HG03439 (cell line): ENCODE results near the gene NPRL2.
"Not testable (repeated sequence)": the region's sequence is repeated elsewhere in the genome, so short reads cannot be mapped to it uniquely, and the experiment has no call there.

Experiments used
- ATAC-seq: cut with Tn5 transposase; IDR thresholded peaks from one replicate; pipeline ENCODE4 v1.9.1; 2021; ENCODE audit warnings: mild to moderate bottlenecking, moderate library complexity; ENCODE audit not compliant: unreplicated experiment

Gene NPRL2

DNA sequence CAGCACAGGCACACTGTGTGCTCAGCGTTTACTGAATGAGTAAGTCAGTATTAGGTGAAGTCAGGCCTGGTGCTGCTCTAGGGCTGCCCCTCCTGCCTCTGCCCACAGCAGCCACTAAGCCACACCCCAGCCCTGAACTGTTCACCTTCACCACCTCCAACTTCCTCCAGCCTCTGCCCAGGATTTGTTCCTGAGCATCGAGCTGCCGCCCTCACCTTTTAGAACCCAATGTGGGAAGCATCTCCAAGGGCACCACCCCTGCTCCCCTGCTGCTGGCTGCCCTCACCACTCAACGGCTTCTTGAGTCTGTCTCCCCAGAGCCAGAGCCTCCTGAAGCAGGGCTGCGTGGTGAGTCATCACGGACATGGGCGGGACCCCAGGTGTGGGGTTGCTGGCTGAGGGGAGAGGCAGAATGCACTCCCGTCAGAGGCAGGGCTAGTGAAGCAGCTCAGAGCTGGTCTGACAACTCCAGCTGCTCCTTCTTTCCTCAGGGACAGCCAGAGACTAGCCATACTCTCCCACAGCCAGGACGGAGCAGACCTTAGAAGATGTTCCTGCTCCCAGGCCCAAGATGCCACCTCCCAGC lies 33.8 kb downstream of the NPRL2 start:
- no peak for ATAC-seq

DNA sequence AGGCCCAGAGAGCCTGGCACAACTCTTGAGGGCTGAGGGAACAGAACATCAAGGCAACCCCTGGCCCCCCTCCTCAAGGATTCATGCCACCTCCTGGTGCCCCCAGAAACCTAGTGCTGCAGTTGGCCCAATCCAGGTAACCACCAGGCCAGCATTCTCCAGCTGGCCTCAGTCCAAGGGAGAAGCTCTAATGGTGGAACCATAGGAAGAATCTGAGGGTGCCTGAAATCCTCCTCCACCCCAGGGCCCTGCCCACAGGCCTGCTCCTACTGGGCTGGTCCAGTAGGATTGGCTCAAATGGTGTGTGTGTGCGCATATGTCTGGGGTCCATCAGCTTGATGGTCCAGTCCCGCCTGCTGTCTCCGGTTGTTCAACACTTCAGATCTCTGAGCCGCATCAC lies 35.8 kb downstream of the NPRL2 start:
- no peak for ATAC-seq

DNA sequence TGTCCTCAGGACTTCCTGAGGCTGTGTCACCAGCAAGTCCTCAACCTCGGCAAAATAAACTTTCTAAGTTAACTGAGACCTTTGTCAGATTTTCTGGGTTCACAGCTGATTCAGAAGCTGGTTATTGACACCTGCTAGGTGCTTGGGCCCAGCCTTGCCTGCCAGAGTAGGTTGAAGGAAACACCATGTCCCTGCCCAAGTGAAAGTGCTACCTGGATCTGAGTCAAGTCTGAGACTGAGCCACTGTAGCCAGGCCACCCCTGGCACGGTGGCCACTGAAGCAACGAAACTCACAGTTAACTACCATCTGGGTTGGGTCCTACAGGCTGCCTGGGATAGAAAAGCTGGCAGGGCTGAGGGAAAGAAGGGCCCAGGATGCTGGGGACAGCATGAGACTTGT lies 36.2 kb downstream of the NPRL2 start:
- no peak for ATAC-seq

DNA sequence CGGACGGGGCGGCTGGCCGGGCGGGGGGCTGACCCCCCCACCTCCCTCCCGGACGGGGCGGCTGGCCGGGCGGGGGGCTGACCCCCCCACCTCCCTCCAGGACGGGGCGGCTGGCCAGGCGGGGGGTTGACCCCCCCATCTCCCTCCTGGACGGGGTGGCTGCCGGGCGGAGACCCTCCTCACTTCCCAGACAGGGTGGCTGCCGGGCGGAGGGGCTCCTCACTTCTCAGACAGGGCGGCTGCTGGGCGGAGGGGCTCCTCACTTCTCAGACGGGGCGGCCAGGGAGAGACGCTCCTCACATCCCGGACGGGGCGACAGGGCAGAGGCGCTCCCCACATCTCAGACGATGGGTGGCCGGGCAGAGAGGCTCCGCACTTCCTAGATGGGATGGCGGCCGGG lies 38.5 kb downstream of the NPRL2 start:
- ATAC-seq = not testable (repeated sequence)

DNA sequence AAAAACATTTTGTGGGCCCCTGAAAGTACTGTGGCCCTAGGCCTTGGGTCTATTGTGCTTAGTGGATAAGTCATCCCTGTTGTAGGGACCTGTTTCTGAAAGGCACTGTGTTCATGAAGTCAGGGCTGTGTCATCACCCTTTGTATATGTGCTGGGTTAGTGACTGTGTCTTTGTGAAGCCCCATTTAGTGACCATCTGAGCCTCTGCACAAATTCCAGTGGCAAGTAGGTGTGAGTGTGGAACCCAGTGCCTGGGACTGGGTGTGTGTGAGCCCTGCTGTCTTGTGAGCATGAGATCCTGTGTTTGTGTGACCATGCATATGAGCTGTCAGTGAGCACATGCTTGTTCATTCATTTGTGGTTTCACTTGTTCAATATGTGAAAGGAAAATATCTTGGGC lies 46.0 kb downstream of the NPRL2 start:
- no peak for ATAC-seq

DNA sequence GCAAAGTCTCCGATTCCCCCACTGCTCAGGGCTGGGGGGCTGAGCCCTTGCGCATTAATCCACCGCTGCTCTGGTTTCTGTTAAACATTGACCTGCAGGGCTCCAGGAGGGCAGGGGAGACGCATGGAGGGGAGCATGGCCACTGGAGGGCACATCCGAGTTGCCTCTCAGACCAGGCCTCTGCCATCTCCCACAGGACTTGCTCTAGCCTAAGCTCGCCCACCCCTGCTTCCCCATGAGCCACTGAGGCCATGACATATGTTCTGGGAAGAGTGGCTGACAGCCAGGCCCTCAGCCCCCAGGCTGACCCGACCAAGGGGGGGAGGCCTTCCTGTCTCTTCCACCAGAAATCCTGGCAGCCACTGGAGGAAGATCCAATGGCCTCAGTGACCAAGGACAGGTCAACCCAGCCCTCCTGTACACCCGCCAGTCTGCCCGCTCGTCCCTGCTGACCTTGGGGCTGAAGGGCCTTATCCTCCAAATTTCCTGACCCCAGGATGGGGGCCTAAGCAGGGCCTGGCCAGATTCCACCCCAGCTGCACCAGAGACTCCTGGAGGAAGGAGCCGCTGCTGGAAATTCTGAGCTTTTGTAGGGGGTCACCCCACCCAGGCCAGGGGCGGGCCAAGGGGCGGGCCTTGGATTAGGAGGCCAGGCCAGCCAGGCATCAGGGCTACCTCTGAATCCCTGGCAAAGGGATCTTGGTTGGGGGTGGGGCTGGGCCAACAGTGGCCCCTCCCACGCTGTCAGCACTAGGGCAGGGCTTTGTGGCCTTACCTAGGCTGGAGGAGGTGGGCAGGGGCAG lies 47.4 kb downstream of the NPRL2 start, which contains the start of gene HYAL1:
HYAL1 (minus strand) TSS at position 562 of the 803 bp plus-strand sequence. CDS start 618 bp downstream, outside the sequence.
- no peak for ATAC-seq

DNA sequence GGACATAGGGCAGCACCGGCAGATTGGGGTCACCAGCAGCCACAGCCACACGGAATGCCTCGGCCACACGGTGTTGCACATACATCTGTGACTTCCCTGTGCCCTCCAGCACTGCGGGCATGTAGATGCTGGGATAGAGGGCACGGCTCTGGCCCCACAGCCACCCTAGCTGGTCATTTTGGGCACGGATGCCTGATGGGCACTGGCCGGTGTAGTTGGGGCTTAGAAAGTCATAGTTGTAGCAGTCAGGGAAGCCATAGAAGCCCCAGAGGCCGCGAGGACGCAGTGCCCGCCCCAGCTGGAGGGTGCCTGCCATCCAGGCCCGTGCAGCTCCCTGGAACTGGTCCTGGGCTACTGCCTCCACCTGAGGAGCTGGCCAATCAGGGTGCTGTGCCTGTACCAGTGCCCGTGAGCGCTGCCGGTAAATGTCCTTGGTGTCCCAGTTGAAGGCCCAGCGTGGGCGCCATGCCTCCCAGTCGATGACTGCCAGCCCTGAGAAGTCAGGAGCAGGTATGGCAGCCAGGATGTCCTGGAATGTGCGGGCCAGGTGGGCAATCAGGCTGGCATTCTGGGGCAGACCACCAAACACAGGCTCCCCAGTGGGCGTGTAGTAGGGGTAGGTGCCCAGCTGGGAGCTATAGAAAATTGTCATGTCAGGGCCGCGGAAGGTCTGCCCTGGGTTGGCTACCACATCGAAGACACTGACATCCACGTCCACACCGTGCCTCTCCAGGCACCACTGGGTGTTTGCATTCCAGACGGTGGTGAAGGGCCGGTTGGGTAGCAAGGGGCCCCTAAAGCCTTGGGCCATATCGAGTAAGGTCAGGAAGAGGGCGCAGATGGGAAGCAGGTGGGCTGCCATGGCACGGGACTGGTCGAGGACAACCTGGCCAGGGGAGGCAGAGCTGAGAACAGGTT lies 48.2 kb downstream of the NPRL2 start:
- no peak for ATAC-seq

DNA sequence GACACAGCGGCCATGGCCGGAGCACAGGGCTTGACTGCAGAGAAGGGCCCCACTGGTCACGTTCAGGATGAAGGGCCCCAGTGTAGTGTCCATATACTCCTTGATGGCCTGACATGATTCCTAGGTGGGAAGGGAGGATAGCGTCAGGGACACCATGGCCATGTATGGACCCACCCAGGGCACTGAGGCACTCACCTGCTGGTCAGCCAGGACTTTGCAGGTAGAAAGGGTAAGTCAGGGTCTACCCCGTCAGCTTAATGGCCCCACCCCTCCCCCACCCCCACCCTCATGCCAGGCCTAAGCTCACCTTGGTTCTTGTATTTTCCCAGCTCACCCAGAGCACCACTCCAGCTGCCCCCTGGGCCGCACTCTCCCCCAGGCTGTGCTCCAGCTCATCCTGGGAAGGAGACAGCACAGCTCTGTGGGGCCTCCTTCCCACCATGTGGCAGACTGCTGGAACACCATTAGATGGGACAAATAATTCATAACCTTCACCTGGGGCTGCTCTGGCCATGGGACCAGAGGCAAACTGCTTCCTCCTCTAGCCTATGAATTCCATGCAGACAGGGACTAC lies 49.8 kb downstream of the NPRL2 start:
- ATAC-seq = no peak

DNA sequence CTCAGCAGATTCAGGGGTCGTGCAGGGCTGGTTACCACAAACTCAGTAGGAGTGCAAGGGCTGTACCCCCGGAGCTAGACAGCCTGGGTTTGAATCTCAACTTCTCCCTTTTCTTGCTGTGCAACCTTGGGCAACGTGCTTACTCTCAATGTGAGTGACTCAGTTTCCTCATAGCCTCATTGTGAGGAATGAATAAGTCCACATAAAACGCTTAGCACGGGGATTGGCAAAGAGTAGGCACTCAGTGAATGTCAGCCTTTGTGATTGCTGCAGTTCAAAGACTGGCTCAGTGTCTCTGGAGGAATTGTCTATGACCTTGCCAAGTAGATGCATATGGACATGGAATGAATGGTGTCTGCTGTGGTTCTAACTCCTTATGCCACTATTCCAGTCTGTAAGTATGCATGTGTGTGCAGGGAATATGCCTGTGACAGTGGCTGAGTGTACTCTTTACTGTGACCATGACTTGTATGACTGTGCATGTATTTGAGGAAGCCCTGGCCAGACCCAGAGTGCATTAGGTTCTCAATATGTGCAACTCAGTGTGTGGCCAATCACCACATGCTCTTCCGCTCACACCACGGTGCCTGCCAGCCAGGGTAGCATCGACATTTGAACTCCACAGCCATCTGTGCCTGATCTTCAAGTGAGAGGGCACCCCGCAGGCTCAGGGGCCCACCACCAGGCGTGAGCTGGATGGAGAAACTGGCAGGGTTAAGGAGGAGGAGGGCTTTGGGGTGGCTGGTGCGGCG lies 50.5 kb downstream of the NPRL2 start:
- ATAC-seq = no peak

DNA sequence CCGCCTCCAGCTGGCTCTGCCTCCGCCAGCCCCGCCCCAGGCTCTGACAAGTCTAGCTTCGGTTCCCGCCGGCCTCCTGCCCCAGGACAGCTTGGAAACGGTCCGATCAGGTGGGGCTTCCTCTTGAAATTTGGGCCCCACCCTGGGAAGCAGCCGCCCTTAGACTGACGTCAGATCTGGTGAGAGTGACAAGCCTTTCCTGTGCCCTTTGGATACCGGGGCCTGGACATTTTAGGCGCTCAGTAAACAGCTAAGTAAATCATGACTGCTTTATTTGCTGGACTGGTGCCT lies 51.0 kb downstream of the NPRL2 start:
- no peak for ATAC-seq

DNA sequence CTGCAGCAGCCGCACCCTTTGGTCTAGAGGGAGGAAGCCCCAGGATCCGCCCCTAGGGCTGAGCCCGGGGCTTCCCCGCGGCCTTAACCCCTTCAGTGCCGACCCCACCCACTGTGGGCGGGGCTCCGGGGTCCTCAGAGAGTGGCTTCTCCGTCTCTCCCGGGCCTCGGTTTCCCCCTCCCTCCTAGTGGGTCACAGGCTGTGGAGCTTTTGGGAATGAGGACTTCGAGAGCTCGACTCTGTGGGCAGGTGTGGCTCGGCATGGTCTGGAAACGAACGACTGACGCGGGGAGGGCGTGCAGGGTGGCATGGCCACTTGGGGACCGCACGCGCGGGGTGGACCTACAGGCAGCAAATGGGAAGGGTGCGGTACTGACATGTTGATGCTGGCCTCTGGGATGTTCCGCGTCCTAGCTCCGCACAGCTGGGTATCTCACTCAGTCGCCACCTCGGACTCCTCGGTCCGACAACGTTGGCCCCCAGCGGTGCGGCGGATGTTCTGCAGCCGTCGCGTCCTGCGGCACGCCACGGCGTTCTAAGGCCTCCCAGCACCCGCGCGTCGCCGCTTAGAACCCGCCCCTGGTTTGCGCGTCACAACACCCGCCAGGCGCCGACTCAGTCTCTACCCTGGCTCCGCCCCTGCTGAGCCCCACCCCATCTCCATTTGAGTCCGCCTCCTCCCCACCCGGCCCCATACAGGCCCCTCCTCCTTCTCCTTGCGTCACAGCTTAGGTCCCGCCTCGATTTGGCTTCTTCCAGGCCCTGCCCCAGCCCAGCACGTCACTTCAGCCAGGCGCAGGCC lies 51.5 kb downstream of the NPRL2 start, which contains the start of the genes HYAL3 and NAA80:
HYAL3 (minus strand) TSS at position 570 of the 802 bp plus-strand sequence. CDS start 3,803 bp downstream, outside the sequence.
NAA80 (minus strand) TSS at position 570 of the 802 bp plus-strand sequence. CDS start 1,942 bp downstream, outside the sequence.
- ATAC-seq = peak; percentile 81

DNA sequence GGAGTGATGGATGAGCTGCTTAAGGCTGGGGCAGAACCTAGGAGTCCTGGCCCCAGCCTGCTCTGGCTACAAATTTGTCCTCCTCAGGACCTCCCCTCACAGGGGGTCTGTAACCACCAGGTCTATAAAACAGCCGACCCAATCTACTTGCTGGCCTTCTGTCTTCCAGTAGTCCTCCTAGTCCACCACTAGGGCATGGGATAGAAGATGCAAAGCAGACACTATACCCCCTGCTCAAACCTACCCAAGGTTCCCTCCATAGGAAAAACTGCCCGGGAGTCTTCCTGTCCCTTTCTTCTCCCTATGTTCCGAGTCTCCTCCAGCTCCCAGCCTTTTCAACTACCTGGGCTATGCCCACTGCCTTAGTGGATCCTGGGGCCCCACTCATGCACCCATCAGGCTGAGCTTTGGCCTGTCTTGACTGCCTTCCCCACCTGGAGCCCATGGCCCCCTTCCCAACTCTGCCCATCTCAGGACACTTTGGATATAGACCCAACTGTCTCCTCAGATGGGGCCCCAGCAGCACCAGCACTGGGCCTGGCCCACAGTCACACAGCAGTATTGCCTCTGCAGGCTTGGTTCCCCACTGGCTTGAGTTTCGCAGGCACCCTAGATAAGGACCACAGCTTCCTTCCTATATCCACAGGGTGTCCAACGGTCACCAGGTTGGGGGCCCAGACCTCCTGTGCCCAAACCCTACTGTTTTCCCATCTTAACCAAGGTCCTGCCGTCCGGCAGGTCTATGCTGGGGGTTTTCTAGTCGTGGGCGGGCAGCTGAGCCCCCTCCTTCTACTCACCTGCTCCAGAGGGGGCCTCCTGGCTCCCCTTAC lies 52.5 kb downstream of the NPRL2 start:
- no peak for ATAC-seq

DNA sequence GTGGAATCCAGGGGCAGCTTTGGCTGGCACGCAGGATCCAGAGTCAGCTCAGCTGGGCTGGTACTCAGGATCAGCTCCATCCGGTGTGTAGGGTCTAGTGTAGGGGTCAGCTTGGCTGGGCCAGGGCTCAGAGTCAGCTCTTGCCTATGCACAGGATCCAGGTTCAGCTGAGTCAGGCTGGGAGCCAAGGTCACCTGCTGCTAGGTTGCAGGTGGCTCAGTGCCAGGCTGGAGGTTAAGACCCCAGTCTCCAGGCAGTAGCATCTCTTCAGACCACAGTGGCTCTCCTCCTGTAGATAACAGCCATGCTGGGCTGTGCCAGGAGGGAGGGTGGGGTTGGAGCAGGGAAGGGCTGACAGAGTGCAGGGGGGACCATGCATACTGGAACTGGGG lies 53.2 kb downstream of the NPRL2 start:
- no peak for ATAC-seq
